Measurements from ENCODE around the gene PTPRG.

The PTPRG gene

GRCh38 chr3:61938878-61939549 is 377.6 kb downstream of the PTPRG start:
- DNase-seq (ENCODE audit: low read depth, low spot score): no peak
- H3K4me3 ChIP-seq (ENCODE audit: low read length): no peak overlapping the region

GRCh38 chr3:61940236-61940635 is 378.9 kb downstream of the PTPRG start:
- no peak overlapping the region for H3K4me3 ChIP-seq (ENCODE audit: low read length)

DNA sequence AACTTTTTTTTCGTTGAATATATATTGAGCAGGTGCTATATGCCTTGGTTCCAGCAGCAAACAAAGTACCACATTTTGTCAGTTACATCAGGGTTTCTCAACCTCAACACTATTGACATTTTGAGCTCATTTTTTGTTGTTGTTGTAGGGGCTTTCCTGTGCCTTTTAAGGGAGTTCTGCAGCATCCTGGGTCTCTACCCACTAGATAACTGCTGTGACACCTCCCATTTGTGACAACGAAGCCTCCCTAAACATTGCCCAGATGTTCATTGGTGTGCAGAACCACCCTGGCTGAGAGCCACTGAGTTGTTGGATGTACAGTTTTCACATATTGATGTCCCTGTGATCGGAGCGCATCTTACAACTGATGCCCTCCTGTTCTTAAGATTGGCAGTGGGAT is 382.6 kb downstream of the PTPRG start:
- no peak overlapping the region for H3K4me3 ChIP-seq (ENCODE audit: low read length)
- DNase-seq (ENCODE audit: low read depth, low spot score): peak; percentile 5

More at GRCh38 chr3:61940236-61940635, 378.9 kb downstream of the PTPRG start:
- no peak for DNase-seq (ENCODE audit: low read depth, low spot score)

DNA sequence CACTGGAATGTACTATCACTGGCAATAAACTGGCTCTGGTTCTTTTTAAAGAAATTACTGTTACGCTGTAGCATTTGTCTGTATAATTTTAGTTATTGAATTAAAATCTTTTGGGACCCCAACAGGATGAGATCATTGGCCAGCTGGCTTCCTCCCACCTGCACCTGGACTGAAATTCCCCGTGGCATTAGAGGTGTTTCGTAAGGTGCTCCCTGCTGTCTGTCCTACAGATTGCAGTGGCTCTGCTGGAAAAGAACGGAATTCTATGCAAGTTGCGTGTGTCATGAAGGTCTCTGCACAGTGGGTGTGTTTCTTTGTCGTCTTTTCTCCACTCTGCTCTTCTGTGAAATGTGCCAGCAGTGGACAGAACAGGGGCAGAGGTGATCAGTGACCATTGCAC is 383.4 kb downstream of the PTPRG start:
- no peak overlapping the region for H3K4me3 ChIP-seq (ENCODE audit: low read length)
- DNase-seq (ENCODE audit: low read depth, low spot score): no peak

GRCh38 chr3:61945657-61946056 is 384.3 kb downstream of the PTPRG start:
- no peak for DNase-seq (ENCODE audit: low read depth, low spot score)
- H3K4me3 ChIP-seq (ENCODE audit: low read length): no peak overlapping the region

DNA sequence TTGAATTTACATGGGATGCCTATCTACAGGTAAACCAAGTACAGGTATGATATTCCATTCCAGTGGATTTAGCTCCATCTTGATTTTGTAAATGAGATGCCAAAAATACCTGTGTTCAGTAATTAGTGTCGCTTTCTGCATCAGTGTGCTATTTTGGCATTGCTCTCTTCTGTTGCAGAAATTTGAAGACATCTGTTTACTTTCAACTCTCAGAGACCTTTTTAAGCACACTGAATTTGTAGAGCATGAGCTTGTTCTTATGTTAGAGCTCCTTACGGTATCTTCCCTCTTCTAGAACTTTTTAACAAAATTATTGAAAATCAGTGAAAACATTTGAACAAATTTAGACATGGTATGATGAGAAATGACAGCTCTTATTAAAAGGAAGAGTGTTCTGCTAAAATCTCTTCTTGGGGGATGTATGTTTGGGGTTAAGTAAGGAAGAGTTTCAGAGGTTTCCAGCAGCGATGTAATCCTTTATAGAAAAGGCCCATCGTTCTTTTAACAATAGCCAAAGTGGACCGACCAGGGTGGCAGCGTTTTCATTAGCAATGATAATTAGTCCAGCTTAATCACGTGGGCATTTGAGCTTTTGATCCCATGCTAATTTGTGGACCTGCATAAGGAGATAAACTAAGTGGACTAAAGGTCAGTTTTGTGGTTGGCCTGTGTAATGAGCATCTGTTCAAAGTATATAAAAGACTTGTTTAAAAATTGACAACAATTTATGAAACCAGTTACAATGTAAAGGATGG is 385.4 kb downstream of the PTPRG start:
- DNase-seq (ENCODE audit: low read depth, low spot score): no peak
- no peak overlapping the region for H3K4me3 ChIP-seq (ENCODE audit: low read length)

DNA sequence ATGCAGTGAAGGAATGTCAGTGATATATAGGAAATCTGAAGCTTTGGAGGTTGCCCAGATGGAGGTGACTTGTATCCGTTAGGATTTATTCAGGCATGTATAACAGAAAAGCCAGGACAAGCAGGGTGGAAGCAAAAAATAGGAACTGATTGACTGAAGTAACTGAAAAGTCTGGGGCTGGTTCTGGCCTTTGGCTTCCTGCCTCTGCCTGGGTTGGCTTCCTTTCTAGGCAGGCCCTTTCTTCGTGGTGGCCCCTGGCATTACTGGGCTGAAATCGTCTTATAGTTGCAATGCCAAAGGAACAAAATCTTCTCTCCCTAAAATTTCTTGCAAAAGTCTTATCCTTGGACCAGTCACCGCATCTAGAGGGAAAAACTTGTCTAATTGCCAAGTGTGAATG is 386.1 kb downstream of the PTPRG start:
- no peak for DNase-seq (ENCODE audit: low read depth, low spot score)
- no peak overlapping the region for H3K4me3 ChIP-seq (ENCODE audit: low read length)

DNA sequence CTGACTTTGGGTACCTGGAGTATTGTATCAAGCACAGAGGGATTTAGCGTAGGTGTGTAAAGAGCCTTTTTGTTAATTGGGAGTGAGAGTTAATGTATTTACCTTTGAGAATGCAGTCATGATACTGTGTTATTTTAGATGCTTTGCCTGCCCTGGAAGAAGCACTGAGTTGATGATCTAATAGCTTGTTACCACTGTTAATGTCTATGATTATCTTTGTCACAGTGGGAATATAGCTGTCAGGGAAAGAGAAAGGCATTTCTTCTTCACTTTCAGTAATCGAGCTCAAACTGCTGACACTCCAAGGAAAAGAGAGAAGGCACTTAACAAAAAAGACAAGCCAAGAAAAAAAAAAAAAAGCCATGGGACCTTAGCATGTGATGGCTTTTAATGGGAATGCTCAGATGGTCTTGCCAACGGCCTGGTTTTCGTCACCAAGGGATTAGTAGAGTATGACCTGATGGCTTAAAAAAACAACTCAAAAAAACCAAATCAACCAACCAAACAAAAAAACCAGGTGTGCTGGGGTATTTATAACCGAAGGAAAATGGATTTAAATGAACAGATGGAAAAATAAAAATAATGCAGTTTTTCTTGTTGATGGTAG is 387.4 kb downstream of the PTPRG start:
- DNase-seq (ENCODE audit: low read depth, low spot score): no peak
- no peak overlapping the region for H3K4me3 ChIP-seq (ENCODE audit: low read length)

DNA sequence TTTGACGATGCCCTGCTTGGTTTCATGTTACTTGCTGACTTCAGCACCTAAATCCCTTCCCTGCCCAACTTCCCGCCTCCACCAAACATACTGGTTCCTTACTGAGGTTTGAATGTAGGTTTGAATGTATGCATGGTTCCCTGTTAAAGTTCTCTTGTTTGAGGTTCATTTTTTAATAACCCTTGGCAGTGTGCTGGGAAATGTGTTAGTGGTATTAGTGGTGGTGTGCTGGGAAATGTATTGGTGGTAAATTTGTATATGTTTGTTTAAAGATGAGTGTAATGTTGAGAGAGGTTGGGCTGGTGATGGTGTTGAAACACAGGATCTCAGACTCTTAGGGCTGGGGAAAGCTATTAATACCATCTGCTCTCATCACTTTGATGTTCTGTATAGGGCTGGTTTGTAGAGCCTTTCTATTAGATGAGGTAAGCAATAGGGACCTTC is 392.7 kb downstream of the PTPRG start:
- no peak for DNase-seq (ENCODE audit: low read depth, low spot score)
- H3K4me3 ChIP-seq (ENCODE audit: low read length): no peak overlapping the region

- no peak overlapping the region for H3K4me3 ChIP-seq (ENCODE audit: low read length)
- no peak for DNase-seq (ENCODE audit: low read depth, low spot score)
These were observed 394.1 kb downstream of the PTPRG start for GRCh38 chr3:61955483-61955882.

DNA sequence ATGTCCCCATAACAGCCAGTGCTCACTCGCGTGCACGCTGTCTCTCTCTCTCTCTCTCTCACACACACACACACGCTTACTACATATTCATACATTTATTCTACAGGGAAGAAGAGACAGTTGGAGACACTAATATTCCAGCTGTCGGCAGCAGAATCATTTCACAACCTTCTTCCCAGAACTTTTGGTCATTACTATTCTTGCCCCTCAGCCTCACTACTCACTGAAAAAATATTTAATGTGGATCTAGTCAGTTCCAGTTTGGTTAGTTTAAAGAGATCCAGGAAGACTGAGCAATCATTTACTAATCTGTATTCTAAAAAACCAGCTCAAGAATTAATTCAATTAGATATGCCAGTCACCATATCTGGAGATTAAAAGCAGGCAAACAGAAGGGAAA is 394.9 kb downstream of the PTPRG start:
- DNase-seq (ENCODE audit: low read depth, low spot score): no peak
- H3K4me3 ChIP-seq (ENCODE audit: low read length): no peak overlapping the region

- no peak for DNase-seq (ENCODE audit: low read depth, low spot score)
- H3K4me3 ChIP-seq (ENCODE audit: low read length): no peak overlapping the region
These were observed 395.9 kb downstream of the PTPRG start for GRCh38 chr3:61957259-61957658.

DNA sequence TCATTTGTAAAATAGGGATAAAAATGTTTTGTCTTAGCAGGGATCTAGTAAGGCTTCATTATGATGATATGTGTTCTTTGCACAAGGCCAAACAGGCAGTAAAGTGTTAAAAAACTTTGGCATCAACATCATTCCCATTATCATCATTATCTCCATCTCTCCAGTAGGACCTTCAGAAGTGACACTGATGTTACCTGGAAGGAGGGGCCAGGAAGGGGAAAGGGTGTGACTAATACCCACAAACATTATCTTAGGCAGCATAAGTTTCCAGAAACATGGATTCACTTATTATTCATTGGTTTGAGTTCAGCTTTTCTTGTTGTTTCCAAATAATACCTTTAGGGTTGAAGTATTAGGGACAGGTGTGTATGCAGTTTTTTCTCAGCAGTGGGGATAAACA is 399.6 kb downstream of the PTPRG start:
- H3K4me3 ChIP-seq (ENCODE audit: low read length): no peak overlapping the region
- DNase-seq (ENCODE audit: low read depth, low spot score): no peak

DNA sequence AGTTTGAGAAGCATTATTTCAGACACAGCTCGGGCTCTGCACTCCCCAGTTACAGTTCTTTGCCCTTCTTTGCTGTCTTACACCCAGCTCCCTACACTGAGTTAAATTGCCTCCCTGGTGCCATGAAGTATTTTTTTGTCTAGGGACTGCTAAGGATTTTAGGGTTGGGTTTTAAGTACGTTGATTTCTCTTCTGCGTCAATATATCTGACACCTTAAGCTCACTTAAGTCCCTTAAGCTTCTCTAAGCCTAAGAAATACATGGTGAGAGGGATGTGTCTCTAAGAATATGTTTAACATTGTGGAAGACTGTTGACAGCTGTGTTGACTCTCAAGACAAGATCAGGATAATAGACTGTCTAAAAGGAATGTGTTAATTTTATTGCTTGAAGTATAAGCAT is 400.5 kb downstream of the PTPRG start:
- H3K4me3 ChIP-seq (ENCODE audit: low read length): no peak overlapping the region
- DNase-seq (ENCODE audit: low read depth, low spot score): no peak

DNA sequence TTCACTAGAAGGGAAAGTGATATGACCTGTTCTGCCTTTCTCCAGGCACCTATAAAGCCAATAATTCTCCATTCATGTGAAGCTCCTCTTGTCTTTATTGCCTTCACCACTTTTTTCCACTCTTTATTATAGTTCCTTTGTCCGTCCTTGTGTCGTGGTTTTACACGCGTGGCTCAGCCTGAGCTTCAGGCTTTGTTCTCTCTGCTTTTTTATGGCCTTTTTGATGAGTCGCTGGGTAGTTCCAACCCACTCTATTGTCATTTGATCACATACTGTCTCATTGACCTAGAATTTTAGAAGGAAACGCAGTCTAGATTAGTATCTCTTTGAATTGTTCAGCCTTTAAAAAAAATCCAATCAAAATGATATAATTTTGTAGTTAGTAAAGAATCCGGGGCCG is 403.2 kb downstream of the PTPRG start:
- H3K4me3 ChIP-seq (ENCODE audit: low read length): no peak overlapping the region
- DNase-seq (ENCODE audit: low read depth, low spot score): no peak

DNA sequence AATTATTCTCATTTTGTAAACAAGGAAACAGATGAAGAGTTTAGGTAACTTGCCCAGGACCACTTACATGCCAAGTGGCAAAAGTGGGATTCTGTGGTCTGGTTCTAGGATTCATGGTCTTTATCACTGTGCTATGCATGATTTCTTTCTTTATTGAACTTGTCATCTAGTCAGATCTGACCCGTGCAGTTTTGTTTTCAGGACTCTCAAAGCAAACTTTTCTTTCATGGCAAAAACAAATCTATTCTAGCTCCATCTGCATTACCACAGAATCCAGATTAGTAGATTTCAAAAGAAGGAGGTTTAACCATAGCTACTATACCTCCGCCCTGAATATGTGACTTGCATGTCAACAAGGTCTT is 404.4 kb downstream of the PTPRG start:
- DNase-seq (ENCODE audit: low read depth, low spot score): no peak
- no peak overlapping the region for H3K4me3 ChIP-seq (ENCODE audit: low read length)

DNA sequence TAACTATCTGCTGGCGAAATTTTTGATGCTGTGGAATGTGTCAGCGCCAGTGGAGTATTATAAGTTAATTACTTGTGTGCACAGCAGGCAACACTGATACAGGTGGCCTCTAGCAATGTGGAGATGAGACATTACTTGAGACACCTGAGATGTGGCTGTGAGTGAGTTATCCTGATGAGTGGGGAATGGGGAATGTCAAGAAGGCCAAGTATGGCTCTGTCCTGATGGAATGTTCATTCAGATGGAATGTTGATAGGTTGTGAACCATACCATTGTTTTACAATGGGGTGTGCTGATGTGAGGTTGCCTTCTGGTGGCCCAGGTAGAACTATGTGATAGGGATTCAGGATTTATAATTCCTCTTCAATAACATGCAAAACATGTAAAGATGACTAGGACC is 404.8 kb downstream of the PTPRG start:
- H3K4me3 ChIP-seq (ENCODE audit: low read length): no peak overlapping the region
- no peak for DNase-seq (ENCODE audit: low read depth, low spot score)

GRCh38 chr3:61967019-61967418 is 405.6 kb downstream of the PTPRG start:
- no peak overlapping the region for H3K4me3 ChIP-seq (ENCODE audit: low read length)
- no peak for DNase-seq (ENCODE audit: low read depth, low spot score)

- no peak overlapping the region for H3K4me3 ChIP-seq (ENCODE audit: low read length)
- DNase-seq (ENCODE audit: low read depth, low spot score): no peak
These were observed 406.6 kb downstream of the PTPRG start for GRCh38 chr3:61967937-61968336.

DNA sequence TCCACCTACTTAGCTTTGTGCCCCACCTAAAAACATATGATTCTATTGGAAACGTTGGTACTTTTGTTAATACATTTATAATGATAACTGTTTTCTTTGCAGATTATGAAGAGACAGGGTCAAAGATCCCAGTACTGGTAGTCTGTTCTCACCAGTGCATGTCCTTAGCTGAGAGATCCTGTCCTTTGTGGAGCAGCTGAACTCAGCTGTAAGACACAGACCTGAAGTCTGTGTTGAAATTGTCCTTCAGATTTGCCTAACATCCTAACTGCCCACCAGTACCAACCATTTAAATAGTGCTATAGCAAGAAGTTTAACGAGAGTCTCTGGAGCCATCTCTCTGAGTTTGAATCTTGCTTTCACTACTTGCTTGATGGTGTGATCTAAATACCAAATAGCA is 413.3 kb downstream of the PTPRG start:
- H3K4me3 ChIP-seq (ENCODE audit: low read length): no peak overlapping the region
- DNase-seq (ENCODE audit: low read depth, low spot score): no peak

DNA sequence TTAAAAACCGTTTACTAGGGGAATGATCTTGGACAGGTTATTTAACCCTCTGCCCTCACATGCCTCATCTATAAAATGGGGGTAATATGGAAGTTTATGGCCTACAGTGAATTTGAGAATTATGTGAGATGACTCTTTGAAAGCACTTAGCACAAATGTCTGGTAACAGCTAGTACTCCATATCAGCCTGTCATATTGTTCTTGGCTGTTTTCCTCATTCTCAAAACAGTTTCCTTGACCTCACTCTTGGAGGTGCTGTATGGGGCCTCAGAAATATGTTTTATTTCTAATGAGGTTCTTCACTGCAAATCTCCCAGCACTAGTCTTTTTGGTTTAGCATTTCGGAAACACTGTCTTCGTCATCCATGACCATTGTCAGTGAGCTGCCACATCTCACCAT is 413.8 kb downstream of the PTPRG start:
- no peak for DNase-seq (ENCODE audit: low read depth, low spot score)
- H3K4me3 ChIP-seq (ENCODE audit: low read length): no peak overlapping the region
